ENCODE results near the gene ZBTB20. TPM values are rescaled to one million over a fixed set of nuclear protein-coding genes. Genes with fewer than 3 reads are reported as not detected.

The ZBTB20 gene
- total RNA-seq, 4 donors from 2014 or later: 148 to 242 (median 188) TPM

GRCh38 chr3:114632757-114633424 is 514.2 kb downstream of the ZBTB20 start:
- H3K27me3 ChIP-seq: no peaks in the 10 kb centered on the region
- WGBS, 2 donors: 97 to 100% methylated on average over 1 of the region's 1 CpG
- no peaks in the 10 kb centered on the region for H3K9me3 ChIP-seq
- H3K36me3 ChIP-seq: no peaks in the 10 kb centered on the region
- intact Hi-C loops (cut with DNase I): no loop called here
- TF ChIP-seq CTCF (IDR thresholded peaks at IDR 0.05) (no peak), POLR2A (IDR thresholded peaks at IDR 0.05) (no peak)
- H3K4me3 ChIP-seq (replicated peaks in 1 of 3): no peak overlapping the region
- DNase-seq: no peak
- H3K27ac ChIP-seq: no peak overlapping the region
- H3K4me1 ChIP-seq: peaks cover 0 to 7% of the 10 kb centered on the region in 2 donors

- peaks cover 22 to 39% of the 10 kb centered on the region in 2 donors for H3K4me1 ChIP-seq
- DNase-seq: peak in 1 of 2 donors; percentile 7
These were observed 519.3 kb downstream of the ZBTB20 start for GRCh38 chr3:114627770-114628169.

GRCh38 chr3:114626751-114627150 is 520.3 kb downstream of the ZBTB20 start:
- Histone ChIP-seq H3K4me1 (peaks cover 32 to 48% of the 10 kb centered on the region in 2 donors), H3K27ac (peak overlapping the region; percentile 94 to 99 (median 98)), H3K4me3 (replicated peaks in 1 of 3) (no peak overlapping the region), H3K27me3 (no peaks in the 10 kb centered on the region), H3K9me3 (no peaks in the 10 kb centered on the region), H3K36me3 (no peaks in the 10 kb centered on the region)
- intact Hi-C loops (cut with DNase I): no loop called here
- WGBS, 2 donors: 85 to 88% methylated on average over 4 of the region's 4 CpGs
- no peak for DNase-seq
- TF ChIP-seq POLR2A (IDR thresholded peaks at IDR 0.05): no peak
- no peak for TF ChIP-seq CTCF (IDR thresholded peaks at IDR 0.05)

More at GRCh38 chr3:114627770-114628169, 519.3 kb downstream of the ZBTB20 start:
- no peaks in the 10 kb centered on the region for H3K9me3 ChIP-seq
- TF ChIP-seq CTCF (IDR thresholded peaks at IDR 0.05): no peak
- TF ChIP-seq POLR2A (IDR thresholded peaks at IDR 0.05): no peak
- H3K27me3 ChIP-seq: no peaks in the 10 kb centered on the region
- H3K27ac ChIP-seq: peak overlapping the region; percentile 16 to 99 (median 98)
- intact Hi-C loops (cut with DNase I): no loop called here
- H3K36me3 ChIP-seq: no peaks in the 10 kb centered on the region
- no peak overlapping the region for H3K4me3 ChIP-seq (replicated peaks in 1 of 3)
- WGBS, 2 donors: 81 to 87% methylated on average over 4 of the region's 4 CpGs

- no peaks in the 10 kb centered on the region for H3K27me3 ChIP-seq
- intact Hi-C loops (cut with DNase I): no loop called here
- peaks cover 34 to 51% of the 10 kb centered on the region in 2 donors for H3K4me1 ChIP-seq
- peak; percentile 95 to 97 for DNase-seq
- 32 to 35% methylated on average over 10 of the region's 10 CpGs for WGBS, 2 donors
- peak overlapping the region; percentile 94 to 99 (median 98) for H3K27ac ChIP-seq
- H3K9me3 ChIP-seq: no peaks in the 10 kb centered on the region
- TF ChIP-seq CTCF (IDR thresholded peaks at IDR 0.05) (no peak), POLR2A (IDR thresholded peaks at IDR 0.05) (peak in 1 of 2 donors; percentile 72)
- H3K36me3 ChIP-seq: no peaks in the 10 kb centered on the region
- H3K4me3 ChIP-seq (replicated peaks in 1 of 3): peak overlapping the region in 1 of 3 donors; percentile 27
These were observed 522.4 kb downstream of the ZBTB20 start for GRCh38 chr3:114624571-114625181.

- intact Hi-C loops (cut with DNase I): no loop called here
- TF ChIP-seq POLR2A (IDR thresholded peaks at IDR 0.05) (peak in 1 of 2 donors; percentile 57), CTCF (IDR thresholded peaks at IDR 0.05) (peak in 1 of 6 experiments; percentile 2)
- Histone ChIP-seq H3K36me3 (no peaks in the 10 kb centered on the region), H3K27ac (peak overlapping the region; percentile 94 to 99 (median 98)), H3K4me1 (peaks cover 34 to 51% of the 10 kb centered on the region in 2 donors), H3K27me3 (no peaks in the 10 kb centered on the region), H3K9me3 (no peaks in the 10 kb centered on the region), H3K4me3 (replicated peaks in 1 of 3) (peak overlapping the region in 1 of 3 donors; percentile 27)
- WGBS, 2 donors: 16 to 27% methylated on average over 6 of the region's 6 CpGs
- DNase-seq: peak; percentile 77 to 81
These were observed 523.0 kb downstream of the ZBTB20 start for GRCh38 chr3:114624047-114624445.

All from thyroid gland (tissue), 4 donors.